Tibial nerve (tissue), 3 donors: ENCODE results near the gene TYSND1.

Experiments
- POLR2A ChIP-seq, 2 donors: fragments of 450-650 bp; IDR thresholded peaks; one replicate each; pipeline ENCODE4 v1.6.1; 2017; ENCODE audit warnings: antibody characterized with exemption in 2 of 2, mild to moderate bottlenecking in 2 of 2, moderate library complexity in 2 of 2
- TF ChIP-seq, protein P1 (sequence below), 5 experiments: fragments of 200-600 bp in 3 of 5; fragments of 450-650 bp in 2 of 5; sonication (generic) in 3 of 5; IDR thresholded peaks; one replicate each; pipeline ENCODE4 v1.5.1; 2016 to 2019; ENCODE audit warnings: antibody characterized with exemption in 5 of 5, mild to moderate bottlenecking in 3 of 5, moderate library complexity in 2 of 5

GRCh38 chr10:70192326-70192968 is 45.9 kb upstream of the TYSND1 start:
- TF ChIP-seq, protein P1, sequence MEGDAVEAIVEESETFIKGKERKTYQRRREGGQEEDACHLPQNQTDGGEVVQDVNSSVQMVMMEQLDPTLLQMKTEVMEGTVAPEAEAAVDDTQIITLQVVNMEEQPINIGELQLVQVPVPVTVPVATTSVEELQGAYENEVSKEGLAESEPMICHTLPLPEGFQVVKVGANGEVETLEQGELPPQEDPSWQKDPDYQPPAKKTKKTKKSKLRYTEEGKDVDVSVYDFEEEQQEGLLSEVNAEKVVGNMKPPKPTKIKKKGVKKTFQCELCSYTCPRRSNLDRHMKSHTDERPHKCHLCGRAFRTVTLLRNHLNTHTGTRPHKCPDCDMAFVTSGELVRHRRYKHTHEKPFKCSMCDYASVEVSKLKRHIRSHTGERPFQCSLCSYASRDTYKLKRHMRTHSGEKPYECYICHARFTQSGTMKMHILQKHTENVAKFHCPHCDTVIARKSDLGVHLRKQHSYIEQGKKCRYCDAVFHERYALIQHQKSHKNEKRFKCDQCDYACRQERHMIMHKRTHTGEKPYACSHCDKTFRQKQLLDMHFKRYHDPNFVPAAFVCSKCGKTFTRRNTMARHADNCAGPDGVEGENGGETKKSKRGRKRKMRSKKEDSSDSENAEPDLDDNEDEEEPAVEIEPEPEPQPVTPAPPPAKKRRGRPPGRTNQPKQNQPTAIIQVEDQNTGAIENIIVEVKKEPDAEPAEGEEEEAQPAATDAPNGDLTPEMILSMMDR (IDR thresholded peaks at IDR 0.05) = no peak
- TF ChIP-seq POLR2A (IDR thresholded peaks at IDR 0.05) = no peak
